Panc1 (cell line): ENCODE data around the gene HCK. TPM values are rescaled to one million over a fixed set of nuclear protein-coding genes. Genes with fewer than 3 reads are reported as not detected.

Source experiments
- ATAC-seq: fragments of 200-7000 bp; cut with Tn5 transposase; 2 replicates; pipeline ENCODE4 v1.9.1; 2020; ENCODE audit warnings: mild to moderate bottlenecking, moderate library complexity
- BruUV-seq: library from RNA; stranded (reverse); fragments of 400-500 nt; replicated peaks from 2 replicates; lab custom pipeline; 2021; lab: Mats Ljungman, UMichigan
- CTCF ChIA-PET: fragments of 300-600 bp; sonication (Branson Sonifier 250); formaldehyde crosslinking; loops from one replicate; lab custom pipeline; 2022; ENCODE audit warnings: antibody characterized with exemption; lab: Charles Lee
- POLR2A ChIA-PET: fragments of 300-600 bp; sonication (Branson Sonifier 250); formaldehyde crosslinking; loops from one replicate; lab custom pipeline; 2022; ENCODE audit warnings: antibody characterized with exemption; lab: Charles Lee
- DNase-seq: peaks from one replicate; pipeline ENCODE4 v3.0.0-alpha.2; 2010; ENCODE audit warnings: low read depth, low spot score
- H3K27ac ChIP-seq: 2 replicates; pipeline ENCODE4 v1.5.1; 2011; ENCODE audit warnings: mild to moderate bottlenecking, low read length, inconsistent platforms
- H3K27me3 ChIP-seq: fragments of 200-500 bp; sonication (Bioruptor generic); 2 replicates; pipeline ENCODE4 v1.6.0; 2014; ENCODE audit warnings: low read length, inconsistent platforms; ENCODE audit not compliant: control insufficient read depth, insufficient read depth
- H3K36me3 ChIP-seq: fragments of 200-500 bp; sonication (Bioruptor generic); 2 replicates; pipeline ENCODE4 v1.5.1; 2014; ENCODE audit warnings: inconsistent platforms, mild to moderate bottlenecking, low read length, moderate library complexity; ENCODE audit not compliant: control insufficient read depth, insufficient read depth
- H3K4me1 ChIP-seq: 2 replicates; pipeline ENCODE4 v1.5.1; 2011; ENCODE audit warnings: inconsistent platforms, mild to moderate bottlenecking, low read length, moderate library complexity; ENCODE audit not compliant: control insufficient read depth, insufficient read depth
- H3K4me3 ChIP-seq, 2 experiments: 2 replicates each; pipeline ENCODE4 v1.5.1; 2011 to 2012; ENCODE audit warnings: low read depth in 2 of 2, low read length in 2 of 2, mild to moderate bottlenecking in 2 of 2, inconsistent platforms in 1 of 2, moderate library complexity in 1 of 2
- H3K9me3 ChIP-seq: fragments of 200-500 bp; sonication (Bioruptor generic); 2 replicates; pipeline ENCODE4 v1.5.1; 2014; ENCODE audit warnings: low read depth, mild to moderate bottlenecking, inconsistent platforms, low read length, moderate library complexity; ENCODE audit not compliant: control insufficient read depth, insufficient read depth
- POLR2AphosphoS5 ChIP-seq: IDR thresholded peaks from 2 replicates; pipeline ENCODE4 v1.6.1; 2012; ENCODE audit warnings: mild to moderate bottlenecking, low read depth, low read length, moderate library complexity
- SIN3A ChIP-seq: IDR thresholded peaks from 2 replicates; pipeline ENCODE4 v1.6.1; 2012; ENCODE audit warnings: low read depth, mild to moderate bottlenecking, low read length, moderate library complexity, borderline replicate concordance; ENCODE audit not compliant: insufficient read depth
- TCF7L2 ChIP-seq: IDR thresholded peaks from 2 replicates; pipeline ENCODE4 v1.6.1; 2011; ENCODE audit warnings: mild to moderate bottlenecking, low read depth, low read length, inconsistent platforms
- in situ Hi-C: cut with HindIII; loops from 2 replicates; pipeline ENCODE4 v1.10.0; 2016; ENCODE audit warnings: low sequenced_read_pairs, low pct_unique_long_range_greater_than_20kb
- intact Hi-C: fragments of 100-400 bp; cut with micrococcal nuclease; formaldehyde crosslinking; loops from one replicate; pipeline ENCODE4 v1.10.0; 2022; ENCODE audit not compliant: unreplicated experiment
- total RNA-seq: library from RNA; stranded (reverse); gene quantifications from one replicate; pipeline ENCODE4 v1.2.1, GENCODE V29; 2021; ENCODE audit not compliant: unreplicated experiment
- TF ChIP-seq, protein P1 (sequence below), 2 experiments: IDR thresholded peaks; 2 replicates each; pipeline ENCODE4 v1.6.1; 2011 to 2012; ENCODE audit warnings: low read depth in 2 of 2, control low read depth in 1 of 2, low read length in 1 of 2, mild to moderate bottlenecking in 1 of 2, moderate library complexity in 1 of 2; ENCODE audit not compliant: insufficient read depth in 1 of 2
- TF ChIP-seq, protein P2 (sequence below): fragments of 450-650 bp; IDR thresholded peaks from 2 replicates; pipeline ENCODE4 v1.5.1; 2017; ENCODE audit warnings: mild to moderate bottlenecking

HCK gene
- total RNA-seq, 1 experiment from 2014 or later: 0.98 TPM

DNA sequence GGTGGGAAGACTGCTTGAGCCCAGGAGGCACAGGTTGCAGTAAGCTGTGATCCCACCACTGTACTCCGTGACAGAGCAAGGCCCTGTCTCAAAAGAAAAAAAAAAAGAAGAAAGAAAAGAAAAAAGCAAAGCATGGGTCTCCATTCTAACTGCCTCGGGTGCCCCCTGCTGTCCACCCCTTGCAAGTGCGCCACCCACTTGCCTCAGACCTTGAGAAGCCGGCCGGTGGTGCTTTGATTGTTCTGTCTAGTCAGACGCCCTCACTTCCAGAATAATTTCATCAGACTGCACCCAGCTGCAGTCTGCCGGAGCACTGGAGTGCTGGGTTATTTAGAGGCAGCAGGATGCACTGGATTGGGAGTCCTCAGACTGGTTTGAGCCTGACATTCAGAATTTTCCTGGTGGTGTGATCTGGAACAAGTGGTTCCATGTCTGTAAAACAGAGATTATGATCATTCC lies 39.9 kb downstream of the HCK start:
- H3K27ac ChIP-seq: no peak overlapping the region
- CTCF ChIA-PET: interaction anchor here (0.6 to 2.5 kb wide), 10 partner anchors 10 to 263 kb away, joined by 3 to 13 read pairs (median 4); no protein-coding TSS in a partner anchor
- intact Hi-C loops: loop anchor here (2.0 to 10.0 kb wide), 4 partner anchors 55 to 270 kb away; partner anchors contain the start of gene PDRG1
- POLR2A ChIA-PET: interaction anchor here (0.7 to 0.9 kb wide), 3 partner anchors 57 to 486 kb away, joined by 4 to 5 read pairs (median 4); no protein-coding TSS in a partner anchor
- H3K27me3 ChIP-seq: peaks cover 3% of the 10 kb centered on the region; the same call in 1 of the 2 replicates
- in situ Hi-C loops: no loop called here
- no peaks in the 10 kb centered on the region for H3K4me1 ChIP-seq
- no TSS peak for BruUV-seq
- H3K36me3 ChIP-seq: no peaks in the 10 kb centered on the region
- peak; percentile 83 for ATAC-seq
- no peak overlapping the region for H3K4me3 ChIP-seq
- peak; percentile 67 for DNase-seq
- no peak for TF ChIP-seq SIN3A
- TF ChIP-seq, protein P1, sequence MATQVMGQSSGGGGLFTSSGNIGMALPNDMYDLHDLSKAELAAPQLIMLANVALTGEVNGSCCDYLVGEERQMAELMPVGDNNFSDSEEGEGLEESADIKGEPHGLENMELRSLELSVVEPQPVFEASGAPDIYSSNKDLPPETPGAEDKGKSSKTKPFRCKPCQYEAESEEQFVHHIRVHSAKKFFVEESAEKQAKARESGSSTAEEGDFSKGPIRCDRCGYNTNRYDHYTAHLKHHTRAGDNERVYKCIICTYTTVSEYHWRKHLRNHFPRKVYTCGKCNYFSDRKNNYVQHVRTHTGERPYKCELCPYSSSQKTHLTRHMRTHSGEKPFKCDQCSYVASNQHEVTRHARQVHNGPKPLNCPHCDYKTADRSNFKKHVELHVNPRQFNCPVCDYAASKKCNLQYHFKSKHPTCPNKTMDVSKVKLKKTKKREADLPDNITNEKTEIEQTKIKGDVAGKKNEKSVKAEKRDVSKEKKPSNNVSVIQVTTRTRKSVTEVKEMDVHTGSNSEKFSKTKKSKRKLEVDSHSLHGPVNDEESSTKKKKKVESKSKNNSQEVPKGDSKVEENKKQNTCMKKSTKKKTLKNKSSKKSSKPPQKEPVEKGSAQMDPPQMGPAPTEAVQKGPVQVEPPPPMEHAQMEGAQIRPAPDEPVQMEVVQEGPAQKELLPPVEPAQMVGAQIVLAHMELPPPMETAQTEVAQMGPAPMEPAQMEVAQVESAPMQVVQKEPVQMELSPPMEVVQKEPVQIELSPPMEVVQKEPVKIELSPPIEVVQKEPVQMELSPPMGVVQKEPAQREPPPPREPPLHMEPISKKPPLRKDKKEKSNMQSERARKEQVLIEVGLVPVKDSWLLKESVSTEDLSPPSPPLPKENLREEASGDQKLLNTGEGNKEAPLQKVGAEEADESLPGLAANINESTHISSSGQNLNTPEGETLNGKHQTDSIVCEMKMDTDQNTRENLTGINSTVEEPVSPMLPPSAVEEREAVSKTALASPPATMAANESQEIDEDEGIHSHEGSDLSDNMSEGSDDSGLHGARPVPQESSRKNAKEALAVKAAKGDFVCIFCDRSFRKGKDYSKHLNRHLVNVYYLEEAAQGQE (IDR thresholded peaks at IDR 0.05; ENCODE audit: insufficient read depth in 1 of 2, low read depth in 2 of 2, low read length in 1 of 2): no peak
- TF ChIP-seq TCF7L2: peak; percentile 70; the same call in 1 of the 2 replicates
- no peak for TF ChIP-seq POLR2AphosphoS5
- TF ChIP-seq, protein P2, sequence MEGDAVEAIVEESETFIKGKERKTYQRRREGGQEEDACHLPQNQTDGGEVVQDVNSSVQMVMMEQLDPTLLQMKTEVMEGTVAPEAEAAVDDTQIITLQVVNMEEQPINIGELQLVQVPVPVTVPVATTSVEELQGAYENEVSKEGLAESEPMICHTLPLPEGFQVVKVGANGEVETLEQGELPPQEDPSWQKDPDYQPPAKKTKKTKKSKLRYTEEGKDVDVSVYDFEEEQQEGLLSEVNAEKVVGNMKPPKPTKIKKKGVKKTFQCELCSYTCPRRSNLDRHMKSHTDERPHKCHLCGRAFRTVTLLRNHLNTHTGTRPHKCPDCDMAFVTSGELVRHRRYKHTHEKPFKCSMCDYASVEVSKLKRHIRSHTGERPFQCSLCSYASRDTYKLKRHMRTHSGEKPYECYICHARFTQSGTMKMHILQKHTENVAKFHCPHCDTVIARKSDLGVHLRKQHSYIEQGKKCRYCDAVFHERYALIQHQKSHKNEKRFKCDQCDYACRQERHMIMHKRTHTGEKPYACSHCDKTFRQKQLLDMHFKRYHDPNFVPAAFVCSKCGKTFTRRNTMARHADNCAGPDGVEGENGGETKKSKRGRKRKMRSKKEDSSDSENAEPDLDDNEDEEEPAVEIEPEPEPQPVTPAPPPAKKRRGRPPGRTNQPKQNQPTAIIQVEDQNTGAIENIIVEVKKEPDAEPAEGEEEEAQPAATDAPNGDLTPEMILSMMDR: peak; percentile 100
- no peaks in the 10 kb centered on the region; the same call in 1 of the 2 replicates for H3K9me3 ChIP-seq

DNA sequence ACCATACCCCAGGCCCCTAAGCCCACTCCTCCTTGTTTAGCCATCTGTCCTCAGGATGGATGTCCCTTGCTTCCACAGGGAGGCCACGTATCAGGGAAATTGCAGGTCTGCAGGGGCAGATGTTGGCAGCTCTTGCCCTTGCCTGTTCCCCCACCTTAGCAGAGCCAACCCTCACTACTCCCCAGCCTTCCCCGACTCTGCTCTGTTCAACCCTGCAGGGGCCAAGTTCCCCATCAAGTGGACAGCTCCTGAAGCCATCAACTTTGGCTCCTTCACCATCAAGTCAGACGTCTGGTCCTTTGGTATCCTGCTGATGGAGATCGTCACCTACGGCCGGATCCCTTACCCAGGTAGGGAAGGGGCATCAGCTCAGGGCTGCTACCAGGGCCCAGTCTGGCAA lies 46.7 kb downstream of the HCK start:
- in situ Hi-C loops: no loop called here
- Histone ChIP-seq H3K27me3 (peaks cover 6% of the 10 kb centered on the region; the same call in 1 of the 2 replicates), H3K9me3 (no peaks in the 10 kb centered on the region), H3K4me1 (no peaks in the 10 kb centered on the region), H3K27ac (no peak overlapping the region), H3K4me3 (no peak overlapping the region), H3K36me3 (no peaks in the 10 kb centered on the region)
- CTCF ChIA-PET: no interaction called here
- DNase-seq (no peak), ATAC-seq (no peak)
- intact Hi-C loops: loop anchor here (10.0 kb wide), 1 partner anchor 144 kb away; the partner anchor contains the start of gene PDRG1
- POLR2A ChIA-PET: interaction anchor here (0.5 kb wide), 1 partner anchor 142 kb away, joined by 3 read pairs; no protein-coding TSS in a partner anchor
- BruUV-seq: no TSS peak
- TF ChIP-seq, protein P1 (IDR thresholded peaks at IDR 0.05; ENCODE audit: insufficient read depth in 1 of 2, low read depth in 2 of 2, low read length in 1 of 2): no peak
- no peak for TF ChIP-seq POLR2AphosphoS5
- no peak for TF ChIP-seq TCF7L2
- no peak for TF ChIP-seq SIN3A
- TF ChIP-seq, protein P2: no peak
